Measurements from ENCODE around the gene ABHD14A. TPM values are rescaled to one million over a fixed set of nuclear protein-coding genes. Genes with fewer than 3 reads are reported as not detected.

The ABHD14A gene
- total RNA-seq, 1 donor from 2014 or later, result 12.2 TPM

DNA sequence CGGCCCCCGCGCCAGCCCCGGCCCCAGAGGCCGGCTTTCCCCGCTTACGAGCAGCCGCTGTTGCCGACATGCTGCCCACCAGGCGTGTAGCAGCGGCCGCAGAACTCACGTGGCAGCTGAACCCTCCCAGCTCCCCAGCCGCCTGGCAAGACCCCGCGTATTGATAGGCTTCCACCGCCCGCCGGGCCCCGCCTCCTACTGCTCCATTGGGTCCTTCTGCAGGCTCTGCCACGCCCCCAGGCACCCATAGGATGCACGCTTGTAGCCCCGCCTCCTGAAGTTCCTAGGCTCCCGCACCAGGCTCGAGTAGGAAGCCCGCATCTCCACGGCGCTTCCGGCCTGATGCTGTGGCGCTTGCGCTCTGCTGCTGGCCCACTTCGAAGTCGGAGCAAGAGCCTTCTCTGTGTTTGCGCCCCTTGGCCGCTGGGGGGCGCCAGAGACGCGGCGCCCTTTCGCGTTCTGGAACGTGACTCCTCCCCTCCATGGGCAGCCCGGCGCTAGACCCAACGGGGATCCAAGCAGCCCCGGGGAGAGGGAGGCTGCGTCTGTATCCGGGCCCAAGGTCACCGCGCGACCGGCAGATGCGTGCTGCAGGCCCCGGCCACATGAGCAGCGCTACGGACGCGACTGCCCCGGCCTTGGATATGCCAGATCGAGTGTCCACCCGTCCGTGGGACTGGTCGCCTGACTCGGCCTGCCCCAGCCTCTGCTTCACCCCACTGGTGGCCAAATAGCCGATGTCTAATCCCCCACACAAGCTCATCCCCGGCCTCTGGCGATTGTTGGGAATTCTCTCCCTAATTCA is 32.9 kb upstream of the ABHD14A start, which contains the start of the genes PARP3 and RRP9:
Gene PARP3, plus strand, starts transcription at position 566 of the 805 bp plus-strand sequence. CDS start 993 bp downstream, outside the sequence.
Gene RRP9, minus strand, starts transcription at position 107 of the 805 bp plus-strand sequence. Its CDS starts 37 bp downstream, at position 70.
- DNase-seq (ENCODE audit: extremely low spot score, unreplicated experiment), result peak; percentile 100
- H3K9me3 Mint-ChIP-seq (ENCODE audit: unreplicated experiment), result no peaks in the 10 kb centered on the region

DNA sequence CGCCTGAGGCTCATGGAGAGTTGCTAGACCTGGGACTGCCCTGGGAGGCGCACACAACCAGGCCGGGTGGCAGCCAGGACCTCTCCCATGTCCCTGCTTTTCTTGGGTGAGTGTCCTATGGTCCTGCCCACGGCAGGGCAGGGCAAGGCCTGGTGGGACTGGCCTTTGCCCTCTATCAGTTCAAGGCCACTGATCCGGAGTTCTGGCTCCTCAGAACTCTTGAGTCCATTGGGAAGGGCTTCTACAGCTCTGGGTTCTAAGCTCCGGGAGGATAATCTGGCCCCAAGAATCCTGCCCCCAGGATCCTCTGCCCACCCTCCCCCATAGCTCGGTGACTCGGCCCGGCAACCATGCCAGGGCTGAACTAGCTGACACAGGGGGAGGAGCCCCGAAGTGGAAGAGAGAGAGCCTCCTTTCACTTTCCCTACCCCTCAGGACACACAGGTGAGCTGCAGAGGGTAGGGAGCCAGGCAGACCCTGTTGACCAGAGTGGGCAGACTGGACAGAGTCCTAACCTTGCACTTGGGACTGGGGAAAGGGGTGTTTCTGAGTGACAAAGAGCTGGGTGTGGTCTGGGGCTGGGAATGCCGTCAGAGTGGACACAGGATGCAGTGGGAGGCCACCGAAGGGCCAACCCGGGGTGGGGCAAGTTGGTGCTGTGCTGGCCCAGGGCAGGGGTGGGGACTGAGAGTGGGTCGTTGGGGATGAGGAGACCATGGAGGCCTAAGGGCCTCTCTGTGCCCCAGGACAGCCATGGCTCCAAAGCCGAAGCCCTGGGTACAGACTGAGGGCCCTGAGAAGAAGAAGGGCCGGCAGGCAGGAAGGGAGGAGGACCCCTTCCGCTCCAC is 32.0 kb upstream of the ABHD14A start:
- peak overlapping the region; percentile 89 for H3K27ac Mint-ChIP-seq (ENCODE audit: unreplicated experiment)
- peaks cover 26% of the 10 kb centered on the region for H3K4me1 Mint-ChIP-seq (ENCODE audit: unreplicated experiment)
- peaks cover 4% of the 10 kb centered on the region for H3K36me3 Mint-ChIP-seq (ENCODE audit: unreplicated experiment)
- peak; percentile 83 for DNase-seq (ENCODE audit: extremely low spot score, unreplicated experiment)
- no peaks in the 10 kb centered on the region for H3K9me3 Mint-ChIP-seq (ENCODE audit: unreplicated experiment)
- H3K4me3 Mint-ChIP-seq (ENCODE audit: unreplicated experiment), result peak overlapping the region; percentile 74
- TF ChIP-seq, protein P1, sequence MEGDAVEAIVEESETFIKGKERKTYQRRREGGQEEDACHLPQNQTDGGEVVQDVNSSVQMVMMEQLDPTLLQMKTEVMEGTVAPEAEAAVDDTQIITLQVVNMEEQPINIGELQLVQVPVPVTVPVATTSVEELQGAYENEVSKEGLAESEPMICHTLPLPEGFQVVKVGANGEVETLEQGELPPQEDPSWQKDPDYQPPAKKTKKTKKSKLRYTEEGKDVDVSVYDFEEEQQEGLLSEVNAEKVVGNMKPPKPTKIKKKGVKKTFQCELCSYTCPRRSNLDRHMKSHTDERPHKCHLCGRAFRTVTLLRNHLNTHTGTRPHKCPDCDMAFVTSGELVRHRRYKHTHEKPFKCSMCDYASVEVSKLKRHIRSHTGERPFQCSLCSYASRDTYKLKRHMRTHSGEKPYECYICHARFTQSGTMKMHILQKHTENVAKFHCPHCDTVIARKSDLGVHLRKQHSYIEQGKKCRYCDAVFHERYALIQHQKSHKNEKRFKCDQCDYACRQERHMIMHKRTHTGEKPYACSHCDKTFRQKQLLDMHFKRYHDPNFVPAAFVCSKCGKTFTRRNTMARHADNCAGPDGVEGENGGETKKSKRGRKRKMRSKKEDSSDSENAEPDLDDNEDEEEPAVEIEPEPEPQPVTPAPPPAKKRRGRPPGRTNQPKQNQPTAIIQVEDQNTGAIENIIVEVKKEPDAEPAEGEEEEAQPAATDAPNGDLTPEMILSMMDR (IDR thresholded peaks at IDR 0.05), result no peak
- no peaks in the 10 kb centered on the region for H3K27me3 Mint-ChIP-seq (ENCODE audit: unreplicated experiment)

More for the DNA sequence above, 32.9 kb upstream of the ABHD14A start, which contains the start of the genes PARP3 and RRP9:
- no peaks in the 10 kb centered on the region for H3K27me3 Mint-ChIP-seq (ENCODE audit: unreplicated experiment)
- peaks cover 26% of the 10 kb centered on the region for H3K4me1 Mint-ChIP-seq (ENCODE audit: unreplicated experiment)
- peak within 1 kb of the TSS; percentile 89 for H3K27ac Mint-ChIP-seq (ENCODE audit: unreplicated experiment)
- H3K4me3 Mint-ChIP-seq (ENCODE audit: unreplicated experiment), result peak within 1 kb of the TSS; percentile 84
- peaks cover 12% of the 10 kb centered on the region for H3K36me3 Mint-ChIP-seq (ENCODE audit: unreplicated experiment)
- TF ChIP-seq, protein P1 (IDR thresholded peaks at IDR 0.05), result peak; percentile 100

DNA sequence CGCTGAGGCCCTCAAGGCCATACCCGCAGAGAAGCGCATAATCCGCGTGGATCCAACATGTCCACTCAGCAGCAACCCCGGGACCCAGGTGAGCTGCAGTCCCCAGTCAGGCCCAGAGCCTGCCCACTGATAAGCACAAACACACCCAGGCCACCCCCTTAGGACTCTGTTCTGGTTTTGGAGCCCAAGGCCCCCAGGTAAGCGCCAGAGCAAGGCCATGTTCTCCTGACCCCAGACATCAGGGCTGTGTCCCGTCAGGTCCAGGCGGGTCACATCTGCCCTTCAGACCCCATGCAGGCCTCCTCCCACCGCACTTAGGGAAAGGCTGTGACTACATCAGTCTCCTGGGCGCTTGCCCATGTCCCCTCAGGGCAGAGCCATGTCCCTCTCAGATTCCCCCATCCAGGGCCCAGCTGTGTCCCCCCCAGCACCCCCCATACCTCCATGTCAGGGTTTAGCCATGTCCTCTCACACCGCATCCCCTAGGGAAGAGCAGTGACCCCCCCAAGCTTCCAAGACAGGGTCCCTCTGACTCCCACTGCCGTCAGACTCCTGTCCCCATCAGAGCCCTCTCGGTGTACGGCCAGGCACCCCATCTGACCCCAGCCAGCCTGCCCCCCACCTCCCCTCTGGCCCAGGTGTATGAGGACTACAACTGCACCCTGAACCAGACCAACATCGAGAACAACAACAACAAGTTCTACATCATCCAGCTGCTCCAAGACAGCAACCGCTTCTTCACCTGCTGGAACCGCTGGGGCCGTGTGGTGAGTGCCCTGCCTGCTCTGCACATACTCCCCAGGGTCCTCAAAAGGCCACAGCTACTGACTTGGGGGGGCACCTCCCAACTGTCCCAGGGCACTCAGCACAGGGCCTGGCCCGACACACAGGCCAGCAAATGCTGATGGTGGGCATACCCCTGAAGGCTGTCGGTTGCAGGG is 31.1 kb upstream of the ABHD14A start:
- no peaks in the 10 kb centered on the region for H3K9me3 Mint-ChIP-seq (ENCODE audit: unreplicated experiment)
- no peaks in the 10 kb centered on the region for H3K27me3 Mint-ChIP-seq (ENCODE audit: unreplicated experiment)
- no peaks in the 10 kb centered on the region for H3K36me3 Mint-ChIP-seq (ENCODE audit: unreplicated experiment)
- H3K27ac Mint-ChIP-seq (ENCODE audit: unreplicated experiment), result no peak overlapping the region
- TF ChIP-seq, protein P1 (IDR thresholded peaks at IDR 0.05), result no peak
- no peak overlapping the region for H3K4me3 Mint-ChIP-seq (ENCODE audit: unreplicated experiment)
- DNase-seq (ENCODE audit: extremely low spot score, unreplicated experiment), result no peak
- peaks cover 26% of the 10 kb centered on the region for H3K4me1 Mint-ChIP-seq (ENCODE audit: unreplicated experiment)

DNA sequence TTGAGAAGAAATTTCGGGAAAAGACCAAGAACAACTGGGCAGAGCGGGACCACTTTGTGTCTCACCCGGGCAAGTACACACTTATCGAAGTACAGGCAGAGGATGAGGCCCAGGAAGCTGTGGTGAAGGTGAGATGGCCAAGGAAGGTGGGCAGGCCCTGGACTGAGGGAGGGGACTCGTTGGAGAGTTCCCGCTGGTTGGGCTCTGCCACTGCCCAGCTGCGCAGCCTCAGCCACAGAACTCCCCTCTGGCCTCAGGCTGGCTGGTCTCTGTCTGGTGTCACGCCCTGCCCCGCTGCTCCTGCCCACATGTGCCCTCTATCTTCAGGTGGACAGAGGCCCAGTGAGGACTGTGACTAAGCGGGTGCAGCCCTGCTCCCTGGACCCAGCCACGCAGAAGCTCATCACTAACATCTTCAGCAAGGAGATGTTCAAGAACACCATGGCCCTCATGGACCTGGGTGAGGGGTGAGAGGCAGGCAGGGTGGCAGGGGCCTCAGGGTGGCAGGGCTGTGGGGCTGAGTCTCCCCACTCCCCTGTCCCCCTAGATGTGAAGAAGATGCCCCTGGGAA is 30.3 kb upstream of the ABHD14A start:
- no peak overlapping the region for H3K27ac Mint-ChIP-seq (ENCODE audit: unreplicated experiment)
- TF ChIP-seq, protein P1 (IDR thresholded peaks at IDR 0.05), result no peak
- H3K36me3 Mint-ChIP-seq (ENCODE audit: unreplicated experiment), result no peaks in the 10 kb centered on the region
- H3K4me1 Mint-ChIP-seq (ENCODE audit: unreplicated experiment), result peaks cover 26% of the 10 kb centered on the region
- DNase-seq (ENCODE audit: extremely low spot score, unreplicated experiment), result no peak
- H3K27me3 Mint-ChIP-seq (ENCODE audit: unreplicated experiment), result no peaks in the 10 kb centered on the region
- no peaks in the 10 kb centered on the region for H3K9me3 Mint-ChIP-seq (ENCODE audit: unreplicated experiment)
- H3K4me3 Mint-ChIP-seq (ENCODE audit: unreplicated experiment), result no peak overlapping the region

Data from osteocyte (in vitro differentiated cells).